BJ (cell line): Measurements from ENCODE around the gene GFY. TPM values are rescaled to one million over a fixed set of nuclear protein-coding genes. Genes with fewer than 3 reads are reported as not detected.

ENCODE experiments used
- CTCF ChIA-PET: fragments of 350-600 bp; formaldehyde crosslinking; extraction: SDS; loops from one replicate; lab custom pipeline; 2021; ENCODE audit warnings: antibody characterized with exemption, inconsistent platforms; lab: Yijun Ruan, JAX
- POLR2A ChIA-PET: fragments of 300-600 bp; sonication (Branson Sonifier 250); formaldehyde crosslinking; extraction: SDS; loops from one replicate; lab custom pipeline; 2021; ENCODE audit warnings: antibody characterized with exemption; lab: Charles Lee
- DNase-seq: peaks from one replicate; pipeline ENCODE4 v3.0.0-alpha.2; 2011; ENCODE audit warnings: low read depth
- H3K27me3 ChIP-seq: 2 replicates; pipeline ENCODE4 v1.6.0; 2011; ENCODE audit warnings: low read length; ENCODE audit not compliant: control insufficient read depth, insufficient read depth
- H3K36me3 ChIP-seq: 2 replicates; pipeline ENCODE4 v1.5.1; 2011; ENCODE audit warnings: low read length; ENCODE audit not compliant: control insufficient read depth, insufficient read depth
- H3K4me3 ChIP-seq: 2 replicates; pipeline ENCODE4 v1.5.1; 2011; ENCODE audit warnings: low read depth, mild to moderate bottlenecking, control low read depth, low read length
- polyA plus RNA-seq: library from polyadenylated mRNA; depleted of rRNA; stranded (reverse); fragments of >200 nt; gene quantifications from 2 replicates; pipeline ENCODE4 v1.2.3, GENCODE V29; 2011
- TF ChIP-seq, protein P1 (sequence below): IDR thresholded peaks from 2 replicates; pipeline ENCODE4 v1.5.1; 2011; ENCODE audit warnings: low read depth, mild to moderate bottlenecking, control low read depth, inconsistent platforms, low read length, moderate library complexity; ENCODE audit not compliant: insufficient read depth

GFY gene
- polyA plus RNA-seq, 1 experiment = not detected

DNA sequence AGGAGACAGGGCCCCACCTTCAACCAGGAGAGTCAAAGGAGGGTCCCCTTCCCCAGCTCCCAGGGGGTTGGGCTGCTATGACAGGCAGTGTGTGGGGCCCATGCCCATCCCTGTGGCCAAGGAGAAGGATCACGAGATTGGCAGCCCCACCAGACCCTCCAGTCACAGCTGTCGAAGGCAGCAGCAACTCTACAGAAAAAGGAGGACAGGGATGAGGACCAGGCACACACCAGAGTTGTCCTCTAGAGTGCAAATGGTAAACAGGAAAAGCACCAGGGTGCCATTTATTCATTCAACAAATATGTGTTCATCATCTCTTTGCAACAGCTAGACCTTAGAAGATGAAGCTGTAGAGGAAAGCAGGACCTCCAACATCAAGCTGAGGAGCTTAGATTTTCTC, 6.0 kb upstream of the GFY start:
- no peak for DNase-seq
- H3K4me3 ChIP-seq = no peak overlapping the region
- H3K36me3 ChIP-seq = no peaks in the 10 kb centered on the region
- peaks cover 54% of the 10 kb centered on the region for H3K27me3 ChIP-seq
- TF ChIP-seq, protein P1, sequence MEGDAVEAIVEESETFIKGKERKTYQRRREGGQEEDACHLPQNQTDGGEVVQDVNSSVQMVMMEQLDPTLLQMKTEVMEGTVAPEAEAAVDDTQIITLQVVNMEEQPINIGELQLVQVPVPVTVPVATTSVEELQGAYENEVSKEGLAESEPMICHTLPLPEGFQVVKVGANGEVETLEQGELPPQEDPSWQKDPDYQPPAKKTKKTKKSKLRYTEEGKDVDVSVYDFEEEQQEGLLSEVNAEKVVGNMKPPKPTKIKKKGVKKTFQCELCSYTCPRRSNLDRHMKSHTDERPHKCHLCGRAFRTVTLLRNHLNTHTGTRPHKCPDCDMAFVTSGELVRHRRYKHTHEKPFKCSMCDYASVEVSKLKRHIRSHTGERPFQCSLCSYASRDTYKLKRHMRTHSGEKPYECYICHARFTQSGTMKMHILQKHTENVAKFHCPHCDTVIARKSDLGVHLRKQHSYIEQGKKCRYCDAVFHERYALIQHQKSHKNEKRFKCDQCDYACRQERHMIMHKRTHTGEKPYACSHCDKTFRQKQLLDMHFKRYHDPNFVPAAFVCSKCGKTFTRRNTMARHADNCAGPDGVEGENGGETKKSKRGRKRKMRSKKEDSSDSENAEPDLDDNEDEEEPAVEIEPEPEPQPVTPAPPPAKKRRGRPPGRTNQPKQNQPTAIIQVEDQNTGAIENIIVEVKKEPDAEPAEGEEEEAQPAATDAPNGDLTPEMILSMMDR = no peak
- POLR2A ChIA-PET = no interaction called here
- CTCF ChIA-PET = interaction anchor here (1.1 to 1.4 kb wide), 2 partner anchors 27 to 55 kb away, joined by 4 to 6 read pairs; partner anchors contain the start of gene FLT3LG

DNA sequence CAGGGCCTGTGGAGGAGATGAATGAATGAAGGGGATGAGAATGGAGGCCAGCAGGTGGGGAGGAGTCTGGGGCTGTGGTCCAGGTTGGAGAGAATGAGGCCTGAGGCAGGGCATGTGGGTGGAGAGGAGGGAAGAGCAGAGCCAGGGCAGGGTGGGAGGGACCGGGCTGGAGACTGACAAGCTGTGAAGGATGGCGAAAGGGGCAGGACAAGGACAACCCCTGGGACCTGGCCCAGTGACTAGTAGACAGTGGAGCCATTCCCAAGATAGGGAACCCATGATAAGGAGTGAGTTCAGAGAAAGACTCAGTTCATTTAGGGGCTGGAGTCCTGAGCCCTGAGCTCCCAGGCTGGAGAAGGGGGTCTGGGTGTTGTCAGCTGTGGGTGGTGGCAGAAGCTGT, 5.0 kb upstream of the GFY start:
- ChIA-PET POLR2A (no interaction called here), CTCF (interaction anchor here (1.2 to 1.4 kb wide), 2 partner anchors 10 to 53 kb away, joined by 3 to 6 read pairs; partner anchors contain the start of gene FLT3LG)
- Histone ChIP-seq H3K4me3 (no peak overlapping the region), H3K36me3 (no peaks in the 10 kb centered on the region), H3K27me3 (peaks cover 59% of the 10 kb centered on the region)
- no peak for DNase-seq
- TF ChIP-seq, protein P1 = no peak

DNA sequence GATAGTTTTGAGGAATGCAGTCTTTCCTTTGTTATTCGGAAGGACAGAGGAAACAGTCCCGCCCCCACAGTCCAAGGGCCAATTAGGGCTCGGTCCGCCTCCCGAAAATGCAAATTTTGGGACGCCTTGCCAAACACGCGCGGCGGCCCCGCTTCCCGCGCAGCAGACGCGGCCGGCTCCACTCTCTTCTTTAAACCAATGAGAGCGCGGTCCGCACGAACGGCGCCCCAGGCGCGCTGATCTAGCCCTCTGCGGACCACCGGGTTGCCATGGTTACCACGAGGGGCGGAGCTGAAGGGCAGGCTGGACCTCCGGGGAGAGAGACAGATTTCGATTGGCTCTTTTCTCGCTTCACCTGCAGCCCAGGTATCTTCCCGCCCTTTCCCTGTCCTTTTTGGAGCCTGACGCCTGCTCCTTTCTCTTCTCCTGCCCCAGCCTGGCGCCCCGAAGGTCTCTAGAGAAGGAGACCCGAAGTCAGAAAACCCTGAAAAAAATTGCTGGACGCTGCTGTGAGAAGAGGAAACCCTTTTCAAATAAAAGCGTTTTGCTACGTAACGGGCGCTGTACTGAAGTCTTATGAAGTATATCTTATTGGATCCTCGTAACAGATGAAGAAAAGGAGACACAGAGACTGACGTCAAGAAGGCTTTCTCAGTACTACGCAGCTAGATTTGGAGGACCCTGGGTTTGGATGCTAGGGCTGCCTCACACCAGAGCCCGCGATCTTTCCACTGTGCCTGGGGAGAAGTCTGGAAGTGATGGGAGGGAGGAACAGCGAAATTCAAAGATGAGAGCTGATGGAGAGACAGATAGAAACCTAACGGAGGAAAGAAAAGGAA, 3.9 kb upstream of the GFY start:
- Histone ChIP-seq H3K36me3 (no peaks in the 10 kb centered on the region), H3K4me3 (no peak overlapping the region), H3K27me3 (peaks cover 69% of the 10 kb centered on the region)
- CTCF ChIA-PET = interaction anchor here (1.2 kb wide), 1 partner anchor 9 kb away, joined by 3 read pairs; no protein-coding TSS in a partner anchor
- TF ChIP-seq, protein P1 = no peak
- POLR2A ChIA-PET = no interaction called here
- no peak for DNase-seq

DNA sequence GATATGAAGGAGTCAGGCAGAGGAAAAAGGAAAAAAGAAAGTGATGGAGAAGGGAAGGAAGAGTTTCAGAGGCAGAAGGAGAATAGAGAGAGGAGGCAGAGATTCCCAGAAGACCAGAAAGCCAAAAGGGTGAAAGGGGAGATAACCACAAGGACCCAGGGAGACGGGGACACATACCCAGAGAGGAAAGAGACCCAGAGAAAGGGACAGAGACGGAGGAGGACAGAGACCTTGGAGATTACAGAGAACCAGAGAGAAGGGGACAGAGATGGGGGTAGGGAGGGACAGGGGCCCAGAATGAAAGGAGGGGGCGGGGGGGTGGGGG, 3.3 kb upstream of the GFY start:
- CTCF ChIA-PET = no interaction called here
- Histone ChIP-seq H3K36me3 (no peaks in the 10 kb centered on the region), H3K4me3 (no peak overlapping the region), H3K27me3 (peaks cover 75% of the 10 kb centered on the region)
- POLR2A ChIA-PET = no interaction called here
- TF ChIP-seq, protein P1 = no peak
- no peak for DNase-seq

DNA sequence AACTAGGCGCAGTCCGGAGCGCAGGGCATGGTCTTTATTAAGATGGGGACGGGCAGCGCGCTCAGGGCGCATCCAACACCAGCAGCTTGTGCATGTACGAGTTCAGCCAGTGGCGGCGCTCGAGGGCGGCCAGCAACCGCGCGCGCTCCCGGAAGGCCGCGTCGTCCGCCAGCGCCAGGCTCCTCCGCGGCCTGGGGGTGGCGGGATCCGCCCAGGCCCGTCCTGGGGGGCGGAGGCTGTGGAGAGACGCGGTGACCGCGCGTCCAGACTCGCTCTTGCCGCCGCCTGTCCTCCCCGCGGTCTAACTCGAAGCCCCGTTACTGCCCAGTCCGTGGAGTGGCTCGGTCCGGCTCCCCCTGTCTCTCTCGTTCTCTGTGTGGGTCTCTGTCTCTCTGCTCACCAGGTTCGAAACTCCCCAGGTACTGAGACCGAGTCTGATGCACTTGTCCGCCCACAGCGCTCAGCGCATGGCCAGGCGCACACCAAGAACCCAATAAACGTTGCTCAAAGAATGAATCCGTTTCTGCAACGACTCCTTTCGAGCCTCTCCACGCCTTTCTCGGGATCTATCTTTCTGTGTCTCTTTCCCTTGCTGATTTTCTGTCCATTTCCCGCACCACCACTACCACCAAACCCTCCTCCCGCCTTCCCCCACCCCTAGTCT, 2.6 kb upstream of the GFY start:
- TF ChIP-seq, protein P1 = peak; percentile 36
- DNase-seq = no peak
- POLR2A ChIA-PET = no interaction called here
- H3K27me3 ChIP-seq = peaks cover 81% of the 10 kb centered on the region
- CTCF ChIA-PET = no interaction called here
- no peak overlapping the region for H3K4me3 ChIP-seq
- no peaks in the 10 kb centered on the region for H3K36me3 ChIP-seq
